ENCODE data around the gene SPINDOC.

DNA sequence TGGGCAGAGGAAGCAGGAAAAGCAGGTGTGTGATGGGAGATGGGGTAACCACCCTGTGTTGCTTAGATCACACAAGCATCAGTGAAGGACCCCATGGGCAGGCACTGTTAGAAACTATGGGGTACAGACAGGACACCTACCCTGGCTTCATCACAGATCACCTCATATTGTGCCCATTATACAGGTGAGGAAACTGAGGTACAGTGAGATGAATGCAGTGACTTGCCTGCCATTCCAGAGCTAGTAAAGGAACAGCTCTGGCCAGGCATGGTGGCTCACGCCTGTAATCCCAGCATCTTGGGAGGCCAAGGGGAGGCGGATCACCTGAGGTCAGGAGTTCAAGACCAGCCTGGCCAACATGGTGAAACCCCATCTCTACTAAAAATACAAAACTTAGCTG is 19.8 kb downstream of the SPINDOC start:
- TF ChIP-seq ZEB2 (IDR thresholded peaks at IDR 0.05) (no peak), ZNF197 (CRISPR knock-in tag; IDR thresholded peaks at IDR 0.05; ENCODE audit: low read depth) (no peak), ZNF431 (CRISPR knock-in tag; IDR thresholded peaks at IDR 0.05) (no peak), PHTF2 (CRISPR knock-in tag; IDR thresholded peaks at IDR 0.05) (no peak), CREB1 (IDR thresholded peaks at IDR 0.05) (no peak), CREB1 (CRISPR knock-in tag; IDR thresholded peaks at IDR 0.05) (no peak), RAD21 (CRISPR knock-in tag; conservative IDR thresholded peaks at IDR 0.05 in 1 of 2, IDR thresholded peaks at IDR 0.05 in 1 of 2) (no peak), SRSF7 (optimal IDR thresholded peaks at IDR 0.05; ENCODE audit: low read depth, low read length) (no peak), ATF3 (IDR thresholded peaks at IDR 0.05) (no peak), ATF3 (CRISPR knock-in tag; conservative IDR thresholded peaks at IDR 0.05) (no peak), SP1 (CRISPR knock-in tag; IDR thresholded peaks at IDR 0.05) (no peak), CTCF (IDR thresholded peaks at IDR 0.05 in 2 of 3, conservative IDR thresholded peaks at IDR 0.05 in 1 of 3; ENCODE audit: insufficient read depth in 2 of 3, low read depth in 1 of 3, low read length in 3 of 3) (no peak)

Measured in K562 (cell line).